PC-3 (cell line): ENCODE measurements around the gene CHIT1. TPM values are rescaled to one million over a fixed set of nuclear protein-coding genes. Genes with fewer than 3 reads are reported as not detected.

ENCODE experiments used
- ATAC-seq: fragments of 200-7000 bp; cut with Tn5 transposase; 2 replicates; pipeline ENCODE4 v1.9.1; 2020; ENCODE audit warnings: mild to moderate bottlenecking, moderate library complexity
- BruUV-seq: library from RNA; stranded (reverse); fragments of 400-500 nt; replicated peaks from 2 replicates; lab custom pipeline; 2021; lab: Mats Ljungman, UMichigan
- CTCF ChIA-PET: fragments of 300-600 bp; sonication (Branson Sonifier 250); formaldehyde crosslinking; loops from one replicate; lab custom pipeline; 2022; ENCODE audit warnings: antibody characterized with exemption; lab: Charles Lee
- POLR2A ChIA-PET: fragments of 300-600 bp; sonication (Branson Sonifier 250); formaldehyde crosslinking; loops from one replicate; lab custom pipeline; 2022; ENCODE audit warnings: antibody characterized with exemption; ENCODE audit not compliant: unreplicated experiment; lab: Charles Lee
- DNase-seq: peaks from one replicate; pipeline ENCODE4 v3.0.0-alpha.2; 2015
- H2AFZ ChIP-seq: fragments of 300-600 bp; sonication (generic); 2 replicates; pipeline ENCODE4 v1.6.0; 2016; ENCODE audit warnings: antibody characterized with exemption, low read length
- H3F3A ChIP-seq: fragments of 300-600 bp; sonication (generic); one replicate; pipeline ENCODE4 v1.6.0; 2017; ENCODE audit warnings: antibody characterized with exemption, low read length, control low read depth, mild to moderate bottlenecking; ENCODE audit not compliant: unreplicated experiment
- H3K27ac ChIP-seq: fragments of 300-600 bp; sonication (generic); 2 replicates; pipeline ENCODE4 v1.5.1; 2016; ENCODE audit warnings: mild to moderate bottlenecking, low read length
- H3K27me3 ChIP-seq: fragments of 300-600 bp; sonication (generic); 2 replicates; pipeline ENCODE4 v1.6.1; 2016; ENCODE audit warnings: low read length, mixed read lengths
- H3K36me3 ChIP-seq: fragments of 300-600 bp; sonication (generic); 2 replicates; pipeline ENCODE4 v1.6.1; 2016; ENCODE audit warnings: low read depth, mixed run types, low read length, mixed read lengths
- H3K4me1 ChIP-seq: fragments of 300-600 bp; sonication (generic); 2 replicates; pipeline ENCODE4 v1.5.1; 2016; ENCODE audit warnings: low read length; ENCODE audit not compliant: insufficient read depth
- H3K4me2 ChIP-seq: fragments of 300-600 bp; sonication (generic); 2 replicates; pipeline ENCODE4 v1.6.0; 2016; ENCODE audit warnings: low read length
- H3K4me3 ChIP-seq: fragments of 300-600 bp; sonication (generic); 2 replicates; pipeline ENCODE4 v1.5.1; 2016; ENCODE audit warnings: mild to moderate bottlenecking, low read length, mixed read lengths
- H3K79me2 ChIP-seq: fragments of 300-600 bp; sonication (generic); 2 replicates; pipeline ENCODE4 v1.6.1; 2017; ENCODE audit warnings: low read length, mixed read lengths
- H3K9ac ChIP-seq: fragments of 300-600 bp; sonication (generic); 2 replicates; pipeline ENCODE4 v1.6.0; 2016; ENCODE audit warnings: mild to moderate bottlenecking, low read length
- H3K9me2 ChIP-seq: fragments of 300-600 bp; sonication (generic); replicated peaks from 2 replicates; pipeline ENCODE4 v1.6.1; 2016; ENCODE audit warnings: mixed run types, low read length, mixed read lengths
- H3K9me3 ChIP-seq: fragments of 300-600 bp; sonication (generic); 2 replicates; pipeline ENCODE4 v1.6.1; 2016; ENCODE audit warnings: low read length, mixed read lengths
- H4K20me1 ChIP-seq: fragments of 300-600 bp; sonication (generic); 2 replicates; pipeline ENCODE4 v1.6.1; 2016; ENCODE audit warnings: low read length, mixed read lengths
- EZH2 ChIP-seq: fragments of 300-600 bp; sonication (generic); IDR thresholded peaks from one replicate; pipeline ENCODE4 v1.6.1; 2017; ENCODE audit warnings: antibody characterized with exemption, mild to moderate bottlenecking, low read length; ENCODE audit not compliant: unreplicated experiment
- EZH2phosphoT487 ChIP-seq: fragments of 300-600 bp; sonication (generic); IDR thresholded peaks from 2 replicates; pipeline ENCODE4 v1.6.1; 2018; ENCODE audit warnings: mild to moderate bottlenecking, antibody characterized with exemption, low read length, borderline replicate concordance
- intact Hi-C: fragments of 100-400 bp; cut with micrococcal nuclease; formaldehyde crosslinking; loops from 2 replicates; pipeline ENCODE4 v1.9.0; 2023
- total RNA-seq: library from RNA; depleted of rRNA; stranded (reverse); fragments of >200 nt; gene quantifications from 2 replicates; pipeline ENCODE4 v1.2.3, GENCODE V29; 2014
- TF ChIP-seq, protein P1 (sequence below): fragments of 300-600 bp; sonication (generic); conservative IDR thresholded peaks from 2 replicates; pipeline ENCODE4 v1.5.1; 2017; ENCODE audit warnings: antibody characterized with exemption, low read depth, mild to moderate bottlenecking, low read length

The CHIT1 gene
- total RNA-seq, 1 experiment from 2014 or later: not detected

DNA sequence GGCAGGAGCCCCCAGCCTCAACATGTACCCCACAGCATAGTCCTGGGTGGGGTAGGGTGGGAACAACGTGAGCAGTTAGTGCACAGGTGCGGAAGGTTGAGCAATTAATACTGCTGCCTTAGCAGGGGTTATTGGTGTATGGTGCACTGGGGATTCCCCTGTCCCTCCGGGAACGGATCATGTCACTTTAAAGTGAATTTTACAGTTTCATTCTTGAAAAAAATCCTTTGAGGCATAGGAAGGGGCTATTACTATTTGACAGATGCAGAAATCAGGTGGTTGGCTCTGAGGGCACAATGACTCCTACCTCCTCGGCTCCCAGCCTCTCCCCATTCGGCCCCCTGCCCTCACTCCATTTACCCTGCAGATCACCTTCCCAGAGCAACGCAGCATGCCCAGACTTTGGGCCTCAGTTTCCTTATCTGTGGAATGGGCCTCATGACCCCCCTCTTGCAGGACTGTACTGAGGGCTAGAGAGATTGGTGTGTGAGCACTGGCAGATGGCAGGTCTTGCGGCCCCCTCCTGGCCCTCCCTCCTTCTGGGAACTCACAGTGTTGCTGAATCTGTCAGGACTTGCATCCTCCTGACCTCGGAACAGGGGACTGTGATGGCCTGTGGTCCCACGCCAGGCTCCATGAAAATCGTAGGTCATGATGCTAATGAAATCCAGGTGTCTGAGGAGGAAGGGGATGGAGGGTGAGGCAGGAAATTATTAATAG, 48.7 kb downstream of the CHIT1 start:
- CTCF ChIA-PET: no interaction called here
- H3K27ac ChIP-seq: no peak overlapping the region

DNA sequence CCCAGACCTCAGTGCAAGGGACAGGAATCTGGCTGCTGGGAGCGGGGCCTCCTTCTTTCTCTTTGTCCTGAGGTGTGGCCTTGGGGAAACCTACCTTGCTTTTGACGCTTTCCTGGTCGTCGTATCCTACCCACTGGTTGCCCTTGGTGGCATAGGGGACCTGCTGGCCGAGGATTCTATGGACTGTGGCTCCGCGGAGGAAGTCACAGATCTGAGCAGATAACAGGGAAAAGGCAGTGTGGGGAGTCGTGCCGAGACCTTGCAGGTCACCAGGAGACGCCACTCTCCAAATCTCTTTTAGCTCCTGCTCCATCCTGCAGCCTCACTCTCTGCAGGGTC, 49.8 kb downstream of the CHIT1 start:
- Histone ChIP-seq H3K27me3 (no peaks in the 10 kb centered on the region), H4K20me1 (no peaks in the 10 kb centered on the region), H3K4me3 (no peak overlapping the region), H3K36me3 (no peaks in the 10 kb centered on the region), H3K9me2 (no peaks in the 10 kb centered on the region), H3F3A (no peaks in the 10 kb centered on the region), H3K79me2 (no peaks in the 10 kb centered on the region), H3K9ac (no peak overlapping the region), H2AFZ (no peak overlapping the region), H3K4me2 (no peak overlapping the region), H3K4me1 (peaks cover 13% of the 10 kb centered on the region), H3K27ac (no peak overlapping the region), H3K9me3 (no peaks in the 10 kb centered on the region)
- no peak for ATAC-seq
- ChIA-PET CTCF (no interaction called here), POLR2A (no interaction called here)
- no TSS peak for BruUV-seq
- no peak for DNase-seq
- TF ChIP-seq, protein P1, sequence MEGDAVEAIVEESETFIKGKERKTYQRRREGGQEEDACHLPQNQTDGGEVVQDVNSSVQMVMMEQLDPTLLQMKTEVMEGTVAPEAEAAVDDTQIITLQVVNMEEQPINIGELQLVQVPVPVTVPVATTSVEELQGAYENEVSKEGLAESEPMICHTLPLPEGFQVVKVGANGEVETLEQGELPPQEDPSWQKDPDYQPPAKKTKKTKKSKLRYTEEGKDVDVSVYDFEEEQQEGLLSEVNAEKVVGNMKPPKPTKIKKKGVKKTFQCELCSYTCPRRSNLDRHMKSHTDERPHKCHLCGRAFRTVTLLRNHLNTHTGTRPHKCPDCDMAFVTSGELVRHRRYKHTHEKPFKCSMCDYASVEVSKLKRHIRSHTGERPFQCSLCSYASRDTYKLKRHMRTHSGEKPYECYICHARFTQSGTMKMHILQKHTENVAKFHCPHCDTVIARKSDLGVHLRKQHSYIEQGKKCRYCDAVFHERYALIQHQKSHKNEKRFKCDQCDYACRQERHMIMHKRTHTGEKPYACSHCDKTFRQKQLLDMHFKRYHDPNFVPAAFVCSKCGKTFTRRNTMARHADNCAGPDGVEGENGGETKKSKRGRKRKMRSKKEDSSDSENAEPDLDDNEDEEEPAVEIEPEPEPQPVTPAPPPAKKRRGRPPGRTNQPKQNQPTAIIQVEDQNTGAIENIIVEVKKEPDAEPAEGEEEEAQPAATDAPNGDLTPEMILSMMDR: no peak
- TF ChIP-seq EZH2phosphoT487 (no peak), EZH2 (no peak)
- intact Hi-C loops: no loop called here

More for the DNA sequence above, 48.7 kb downstream of the CHIT1 start:
- DNase-seq (no peak), ATAC-seq (no peak)
- BruUV-seq: no TSS peak
- no peaks in the 10 kb centered on the region for H3K79me2 ChIP-seq
- POLR2A ChIA-PET: no interaction called here
- intact Hi-C loops: no loop called here
- no peaks in the 10 kb centered on the region for H3K36me3 ChIP-seq
- no peak overlapping the region for H2AFZ ChIP-seq
- no peaks in the 10 kb centered on the region for H3F3A ChIP-seq
- H3K9me3 ChIP-seq: no peaks in the 10 kb centered on the region
- TF ChIP-seq EZH2 (no peak), EZH2phosphoT487 (no peak)
- TF ChIP-seq, protein P1: no peak
- no peak overlapping the region for H3K4me2 ChIP-seq
- no peaks in the 10 kb centered on the region for H4K20me1 ChIP-seq
- no peaks in the 10 kb centered on the region for H3K9me2 ChIP-seq
- H3K9ac ChIP-seq: no peak overlapping the region
- peaks cover 13% of the 10 kb centered on the region for H3K4me1 ChIP-seq
- no peak overlapping the region for H3K4me3 ChIP-seq
- H3K27me3 ChIP-seq: no peaks in the 10 kb centered on the region

DNA sequence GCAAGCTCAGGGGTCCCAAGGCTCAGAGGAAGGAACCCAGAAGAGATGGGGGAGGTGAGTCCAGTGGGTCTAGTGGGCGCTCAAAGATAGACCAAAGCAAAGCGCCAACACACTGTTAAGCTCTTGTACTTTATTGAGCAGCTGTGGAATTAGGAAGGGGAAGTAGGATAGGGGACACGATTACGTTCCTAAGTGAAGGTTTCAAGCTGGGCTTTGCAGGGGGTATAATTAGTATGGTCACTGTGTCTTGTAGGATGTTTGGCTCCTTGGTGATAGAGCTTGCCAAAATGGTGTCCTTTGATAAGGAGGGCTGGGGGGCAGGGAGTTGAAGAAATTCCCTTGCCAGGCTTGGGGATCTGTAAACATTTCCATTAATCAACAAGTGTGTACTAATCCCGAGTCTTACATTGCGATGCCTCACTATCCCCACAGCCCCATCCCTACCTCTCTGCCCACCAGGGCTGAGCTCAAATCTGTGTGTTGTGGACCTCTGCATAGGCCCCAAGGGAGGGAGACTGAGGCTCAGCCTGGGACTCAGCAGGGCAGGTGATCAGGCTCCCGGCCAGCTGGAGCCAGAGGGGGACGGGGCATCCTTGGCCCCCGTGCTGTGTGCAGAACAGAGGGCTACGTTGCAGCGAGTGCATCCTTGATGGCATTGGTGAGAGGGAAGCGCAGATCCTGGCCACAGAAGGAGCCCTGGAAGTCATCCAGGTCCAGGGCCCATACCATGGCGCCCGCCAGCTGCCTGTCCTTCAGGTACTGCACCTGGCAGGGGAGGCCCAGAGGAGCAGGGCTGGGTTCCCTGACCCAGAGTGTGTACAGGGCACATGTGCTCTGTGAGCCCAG, 50.4 kb downstream of the CHIT1 start:
- Histone ChIP-seq H3K9me2 (no peaks in the 10 kb centered on the region), H2AFZ (no peak overlapping the region), H3K27me3 (no peaks in the 10 kb centered on the region), H3K9me3 (no peaks in the 10 kb centered on the region), H3K4me1 (peaks cover 13% of the 10 kb centered on the region), H3K4me2 (no peak overlapping the region), H3F3A (no peaks in the 10 kb centered on the region), H3K79me2 (no peaks in the 10 kb centered on the region), H3K27ac (no peak overlapping the region), H4K20me1 (no peaks in the 10 kb centered on the region), H3K4me3 (no peak overlapping the region), H3K9ac (no peak overlapping the region), H3K36me3 (no peaks in the 10 kb centered on the region)
- ChIA-PET CTCF (no interaction called here), POLR2A (no interaction called here)
- TF ChIP-seq EZH2 (no peak), EZH2phosphoT487 (no peak)
- TF ChIP-seq, protein P1: no peak
- DNase-seq (no peak), ATAC-seq (no peak)
- intact Hi-C loops: no loop called here
- no TSS peak for BruUV-seq
